GM20000 (cell line): ENCODE data around the gene DSCAML1.

Source experiments
- DNase-seq: peaks from one replicate; pipeline ENCODE4 v3.0.0; 2012; ENCODE audit warnings: low spot score
- TF ChIP-seq, protein P1 (sequence below): IDR thresholded peaks from 2 replicates; pipeline ENCODE4 v1.5.1; 2012; ENCODE audit warnings: mild to moderate bottlenecking, control low read depth; ENCODE audit errors: extremely low read depth, missing control alignments

The DSCAML1 gene

GRCh38 chr11:117794772-117795629 is 2.0 kb downstream of the DSCAML1 start:
- no peak for DNase-seq
- TF ChIP-seq, protein P1, sequence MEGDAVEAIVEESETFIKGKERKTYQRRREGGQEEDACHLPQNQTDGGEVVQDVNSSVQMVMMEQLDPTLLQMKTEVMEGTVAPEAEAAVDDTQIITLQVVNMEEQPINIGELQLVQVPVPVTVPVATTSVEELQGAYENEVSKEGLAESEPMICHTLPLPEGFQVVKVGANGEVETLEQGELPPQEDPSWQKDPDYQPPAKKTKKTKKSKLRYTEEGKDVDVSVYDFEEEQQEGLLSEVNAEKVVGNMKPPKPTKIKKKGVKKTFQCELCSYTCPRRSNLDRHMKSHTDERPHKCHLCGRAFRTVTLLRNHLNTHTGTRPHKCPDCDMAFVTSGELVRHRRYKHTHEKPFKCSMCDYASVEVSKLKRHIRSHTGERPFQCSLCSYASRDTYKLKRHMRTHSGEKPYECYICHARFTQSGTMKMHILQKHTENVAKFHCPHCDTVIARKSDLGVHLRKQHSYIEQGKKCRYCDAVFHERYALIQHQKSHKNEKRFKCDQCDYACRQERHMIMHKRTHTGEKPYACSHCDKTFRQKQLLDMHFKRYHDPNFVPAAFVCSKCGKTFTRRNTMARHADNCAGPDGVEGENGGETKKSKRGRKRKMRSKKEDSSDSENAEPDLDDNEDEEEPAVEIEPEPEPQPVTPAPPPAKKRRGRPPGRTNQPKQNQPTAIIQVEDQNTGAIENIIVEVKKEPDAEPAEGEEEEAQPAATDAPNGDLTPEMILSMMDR = no peak

DNA sequence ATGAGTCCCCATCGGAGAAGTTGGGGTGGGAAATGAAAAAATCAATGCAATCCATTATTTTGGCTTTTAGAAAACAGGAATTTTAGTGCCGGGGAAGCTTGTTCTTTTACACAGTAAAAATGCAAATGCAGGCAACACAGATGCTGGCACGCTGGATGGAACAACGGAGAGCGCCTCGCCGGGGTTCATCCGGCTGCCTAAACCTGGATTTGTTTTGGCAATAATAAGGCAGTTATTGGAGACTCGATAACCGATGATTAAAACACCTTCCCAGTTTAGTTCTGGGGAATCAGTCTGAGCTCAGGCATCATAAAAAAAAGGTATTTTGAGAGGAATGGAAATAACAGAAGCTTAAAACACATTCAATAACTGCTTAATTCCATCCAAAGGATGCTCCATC is 2.9 kb downstream of the DSCAML1 start:
- DNase-seq = no peak
- TF ChIP-seq, protein P1 = no peak

DNA sequence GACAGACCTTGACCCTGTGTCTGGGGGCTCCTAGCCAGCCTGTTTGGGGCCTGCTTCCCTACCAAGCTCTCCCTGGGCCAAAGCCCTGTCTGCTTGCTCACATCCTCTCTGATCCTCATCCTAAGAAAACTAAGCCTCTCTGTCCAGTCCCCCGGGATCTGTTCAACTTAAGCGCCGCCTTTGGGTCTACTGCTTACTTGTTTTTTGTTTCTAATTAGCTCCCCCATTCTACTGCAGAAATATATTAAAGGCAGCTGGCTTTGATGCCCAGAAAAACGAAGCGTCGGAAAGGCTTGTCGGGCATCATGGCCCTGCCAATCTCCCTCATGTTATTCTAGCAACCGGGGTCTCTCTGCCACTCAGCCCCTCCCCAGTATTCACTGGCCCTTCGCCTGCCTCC is 3.4 kb downstream of the DSCAML1 start:
- DNase-seq = no peak
- TF ChIP-seq, protein P1 = no peak

GRCh38 chr11:117792992-117793391 is 4.0 kb downstream of the DSCAML1 start:
- DNase-seq = no peak

GRCh38 chr11:117792241-117792640 is 4.8 kb downstream of the DSCAML1 start:
- DNase-seq = no peak
- TF ChIP-seq, protein P1 = no peak

More at GRCh38 chr11:117792992-117793391, 4.0 kb downstream of the DSCAML1 start:
- TF ChIP-seq, protein P1 = no peak

GRCh38 chr11:117790279-117790678 is 6.7 kb downstream of the DSCAML1 start:
- TF ChIP-seq, protein P1 = no peak
- DNase-seq = no peak

DNA sequence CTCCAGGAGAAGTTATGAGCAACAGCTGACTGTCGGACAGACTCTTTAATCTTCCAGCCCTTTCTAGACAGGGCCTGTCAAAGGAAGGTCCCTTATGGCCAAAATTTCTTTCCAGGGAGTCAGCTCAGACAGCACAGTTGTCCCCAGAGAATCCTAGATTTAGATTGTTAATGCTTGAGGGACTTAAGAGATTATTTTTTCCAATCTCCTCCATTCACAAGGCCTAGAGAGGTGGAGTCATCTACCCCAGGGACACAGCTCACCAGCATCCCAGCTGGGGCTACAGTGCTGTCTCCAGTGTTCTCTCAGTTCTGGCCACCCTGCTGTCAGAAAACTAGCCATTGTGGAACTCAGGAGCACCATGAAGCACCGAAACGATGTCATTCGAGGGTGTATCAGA is 7.8 kb downstream of the DSCAML1 start:
- no peak for DNase-seq
- TF ChIP-seq, protein P1 = no peak
